WERI-Rb-1 (cell line): Measurements from ENCODE around the gene CSNK1G2.

Source experiments
- DNase-seq: peaks from one replicate; pipeline ENCODE4 v3.0.0-alpha.2; 2020
- H3K27ac ChIP-seq: fragments of 250-450 bp; sonication (Bioruptor Pico); 2 replicates; pipeline ENCODE4 v1.5.1; 2020; ENCODE audit warnings: mild to moderate bottlenecking, moderate library complexity
- H3K27me3 ChIP-seq: fragments of 250-450 bp; sonication (Bioruptor Pico); 2 replicates; pipeline ENCODE4 v1.5.1; 2021; ENCODE audit warnings: mild to moderate bottlenecking, low read depth, moderate library complexity; ENCODE audit not compliant: insufficient read depth, severe bottlenecking
- H3K36me3 ChIP-seq: fragments of 250-450 bp; sonication (Bioruptor Pico); 2 replicates; pipeline ENCODE4 v1.5.1; 2020; ENCODE audit warnings: mild to moderate bottlenecking, moderate library complexity
- H3K4me3 ChIP-seq: 2 replicates; pipeline ENCODE4 v1.5.1; 2011; ENCODE audit warnings: low read depth, mild to moderate bottlenecking, control low read depth, low read length
- H3K9me3 ChIP-seq: fragments of 250-450 bp; sonication (Bioruptor Pico); 2 replicates; pipeline ENCODE4 v1.5.1; 2021; ENCODE audit warnings: mild to moderate bottlenecking, moderate library complexity; ENCODE audit not compliant: severe bottlenecking
- TF ChIP-seq, protein P1 (sequence below): IDR thresholded peaks from 2 replicates; pipeline ENCODE4 v1.5.1; 2011; ENCODE audit warnings: low read depth, mild to moderate bottlenecking, control low read depth, inconsistent platforms, low read length

The CSNK1G2 gene

DNA sequence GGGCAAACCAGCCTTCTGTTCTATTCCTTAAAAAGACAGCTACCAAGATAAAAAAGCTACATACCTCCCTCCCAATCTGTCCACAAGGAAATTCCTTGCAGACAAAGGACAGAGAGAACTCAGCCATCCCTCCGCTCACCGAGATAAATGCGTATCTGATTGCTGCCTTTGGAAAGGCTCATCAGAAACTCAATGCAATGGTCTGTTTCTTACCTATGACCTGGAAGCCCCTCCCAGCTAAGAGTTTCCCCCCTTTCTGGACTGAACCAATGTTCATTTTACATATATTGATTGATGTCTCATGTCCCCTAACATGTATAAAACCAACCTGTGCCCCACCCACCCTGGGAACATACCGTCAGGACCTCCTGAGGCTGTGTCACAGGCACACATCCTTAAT, 62.9 kb downstream of the CSNK1G2 start:
- H3K9me3 ChIP-seq: no peaks in the 10 kb centered on the region
- no peak overlapping the region for H3K27ac ChIP-seq
- DNase-seq: no peak
- H3K27me3 ChIP-seq: no peaks in the 10 kb centered on the region
- no peak overlapping the region for H3K4me3 ChIP-seq
- peaks cover 15% of the 10 kb centered on the region for H3K36me3 ChIP-seq
- TF ChIP-seq, protein P1, sequence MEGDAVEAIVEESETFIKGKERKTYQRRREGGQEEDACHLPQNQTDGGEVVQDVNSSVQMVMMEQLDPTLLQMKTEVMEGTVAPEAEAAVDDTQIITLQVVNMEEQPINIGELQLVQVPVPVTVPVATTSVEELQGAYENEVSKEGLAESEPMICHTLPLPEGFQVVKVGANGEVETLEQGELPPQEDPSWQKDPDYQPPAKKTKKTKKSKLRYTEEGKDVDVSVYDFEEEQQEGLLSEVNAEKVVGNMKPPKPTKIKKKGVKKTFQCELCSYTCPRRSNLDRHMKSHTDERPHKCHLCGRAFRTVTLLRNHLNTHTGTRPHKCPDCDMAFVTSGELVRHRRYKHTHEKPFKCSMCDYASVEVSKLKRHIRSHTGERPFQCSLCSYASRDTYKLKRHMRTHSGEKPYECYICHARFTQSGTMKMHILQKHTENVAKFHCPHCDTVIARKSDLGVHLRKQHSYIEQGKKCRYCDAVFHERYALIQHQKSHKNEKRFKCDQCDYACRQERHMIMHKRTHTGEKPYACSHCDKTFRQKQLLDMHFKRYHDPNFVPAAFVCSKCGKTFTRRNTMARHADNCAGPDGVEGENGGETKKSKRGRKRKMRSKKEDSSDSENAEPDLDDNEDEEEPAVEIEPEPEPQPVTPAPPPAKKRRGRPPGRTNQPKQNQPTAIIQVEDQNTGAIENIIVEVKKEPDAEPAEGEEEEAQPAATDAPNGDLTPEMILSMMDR: no peak

DNA sequence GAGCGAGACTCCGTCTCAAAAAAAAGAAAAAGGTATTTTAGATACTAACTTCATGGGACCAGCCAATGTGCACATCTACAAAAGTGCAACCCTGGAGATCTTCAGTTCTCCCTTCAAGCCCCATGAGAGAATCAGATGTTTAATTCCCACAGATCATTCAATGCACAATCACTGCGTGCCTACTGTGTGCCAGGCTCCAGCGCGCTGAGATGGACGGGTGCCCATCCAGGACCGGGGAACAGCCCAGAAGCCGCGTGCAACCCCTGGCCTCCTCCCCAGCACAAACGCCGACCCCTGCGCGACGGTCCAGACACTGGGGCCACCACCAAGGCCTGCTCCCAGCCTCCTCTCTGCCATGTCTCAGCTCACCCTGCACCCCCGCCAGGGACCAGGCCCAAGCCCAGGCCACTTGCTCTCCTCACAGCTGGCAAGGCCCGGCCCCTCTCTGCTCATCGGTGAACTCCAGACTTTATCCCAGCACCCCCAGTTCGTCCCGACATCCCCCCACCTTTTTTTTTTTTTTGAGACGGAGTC, 69.2 kb downstream of the CSNK1G2 start:
- no peak for DNase-seq
- Histone ChIP-seq H3K36me3 (peaks cover 10% of the 10 kb centered on the region; the same call in 1 of the 2 replicates), H3K9me3 (no peaks in the 10 kb centered on the region), H3K27ac (no peak overlapping the region), H3K27me3 (no peaks in the 10 kb centered on the region), H3K4me3 (no peak overlapping the region)
- TF ChIP-seq, protein P1: no peak

DNA sequence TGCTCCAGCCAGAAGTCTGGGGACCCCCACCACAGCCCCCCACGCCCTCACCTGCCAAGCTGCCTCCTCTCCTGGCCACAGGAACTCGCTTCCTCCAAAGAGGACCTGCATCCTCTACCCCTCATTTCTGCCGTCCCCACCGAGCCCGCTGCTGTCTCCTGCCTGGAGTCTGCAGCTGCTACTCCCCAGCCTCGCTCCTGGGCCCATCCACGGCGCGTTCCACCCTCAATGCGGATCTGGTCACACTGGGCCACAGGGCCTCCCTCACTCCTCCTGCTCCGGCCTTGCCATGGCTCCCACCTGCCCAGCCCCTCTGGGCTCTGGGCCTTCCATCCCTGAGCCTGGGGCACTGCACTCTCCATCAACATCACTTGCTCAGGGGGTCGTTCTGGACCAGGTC, 70.2 kb downstream of the CSNK1G2 start:
- Histone ChIP-seq H3K9me3 (no peaks in the 10 kb centered on the region), H3K27ac (no peak overlapping the region), H3K36me3 (peaks cover 10% of the 10 kb centered on the region; the same call in 1 of the 2 replicates), H3K27me3 (no peaks in the 10 kb centered on the region), H3K4me3 (no peak overlapping the region)
- no peak for DNase-seq
- TF ChIP-seq, protein P1: no peak

DNA sequence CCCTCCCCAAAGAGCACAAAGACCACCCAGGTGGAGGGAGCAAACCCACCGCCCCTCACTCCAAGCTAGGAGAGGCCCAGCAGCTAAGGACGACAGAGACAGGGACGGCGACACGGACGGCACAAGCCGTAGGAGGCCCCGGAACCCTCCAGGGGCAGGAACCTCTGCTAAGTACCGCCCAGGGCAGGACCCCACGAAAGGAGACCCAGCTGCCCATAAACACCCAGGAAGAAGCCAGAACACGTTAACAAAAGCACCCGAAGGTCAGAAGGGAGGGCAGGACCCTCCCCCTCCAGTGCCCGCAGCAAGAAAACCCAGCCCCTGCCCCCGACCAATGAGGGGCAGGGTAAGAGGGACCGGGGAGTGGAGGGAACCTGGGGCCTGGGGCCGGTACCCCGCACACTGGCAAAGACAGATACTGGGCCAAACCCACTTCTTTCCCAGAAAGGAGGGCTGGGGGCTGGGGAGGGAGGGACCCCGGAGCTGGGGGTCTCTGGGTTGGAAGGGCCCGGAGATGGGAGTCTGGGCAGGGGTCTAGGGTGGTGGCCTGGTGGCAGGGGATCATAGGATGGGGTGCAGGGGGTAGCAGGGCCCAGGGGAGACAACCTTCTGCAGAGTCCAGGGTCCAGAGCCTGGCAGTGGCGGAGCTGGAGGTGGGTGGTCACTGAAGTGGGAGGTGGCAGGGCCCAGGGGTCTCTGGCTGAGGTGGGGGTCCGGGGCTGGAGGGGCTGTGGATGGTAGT, 72.1 kb downstream of the CSNK1G2 start:
- Histone ChIP-seq H3K27me3 (no peaks in the 10 kb centered on the region), H3K4me3 (no peak overlapping the region), H3K36me3 (peaks cover 10% of the 10 kb centered on the region; the same call in 1 of the 2 replicates), H3K9me3 (no peaks in the 10 kb centered on the region), H3K27ac (no peak overlapping the region)
- no peak for DNase-seq
- TF ChIP-seq, protein P1: no peak

DNA sequence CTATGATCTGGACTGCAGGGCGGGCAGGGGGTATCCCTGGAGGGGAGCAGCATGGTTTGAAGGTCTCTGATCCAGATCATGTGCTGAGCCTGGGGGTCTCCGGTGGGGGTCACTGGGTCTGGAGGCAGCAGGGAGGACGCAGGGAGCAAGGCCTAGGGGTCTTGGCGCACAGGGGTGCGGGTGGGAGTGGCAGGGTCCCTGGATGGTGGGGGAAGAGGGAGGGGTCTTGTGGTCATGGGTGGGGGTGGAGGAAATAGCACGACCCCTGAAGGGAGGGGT, 72.7 kb downstream of the CSNK1G2 start:
- H3K4me3 ChIP-seq: no peak overlapping the region
- TF ChIP-seq, protein P1: no peak

More for the DNA sequence above, 72.7 kb downstream of the CSNK1G2 start:
- no peak for DNase-seq
- H3K27me3 ChIP-seq: no peaks in the 10 kb centered on the region
- peaks cover 10% of the 10 kb centered on the region; the same call in 1 of the 2 replicates for H3K36me3 ChIP-seq
- no peaks in the 10 kb centered on the region for H3K9me3 ChIP-seq
- no peak overlapping the region for H3K27ac ChIP-seq
